ENCODE data around the gene SAMD8.

- TF ChIP-seq CTCF (IDR thresholded peaks at IDR 0.05) (no peak), POLR2A (IDR thresholded peaks at IDR 0.05) (no peak)
Measured at GRCh38 chr10:75110006-75110632, 1.3 kb upstream of the SAMD8 start.

All from thyroid gland (tissue), 4 donors.